ENCODE results near the gene CEL.
"Not testable (repeated sequence)": the region's sequence is repeated elsewhere in the genome, so short reads cannot be mapped to it uniquely, and the experiment has no call there.

CEL gene

DNA sequence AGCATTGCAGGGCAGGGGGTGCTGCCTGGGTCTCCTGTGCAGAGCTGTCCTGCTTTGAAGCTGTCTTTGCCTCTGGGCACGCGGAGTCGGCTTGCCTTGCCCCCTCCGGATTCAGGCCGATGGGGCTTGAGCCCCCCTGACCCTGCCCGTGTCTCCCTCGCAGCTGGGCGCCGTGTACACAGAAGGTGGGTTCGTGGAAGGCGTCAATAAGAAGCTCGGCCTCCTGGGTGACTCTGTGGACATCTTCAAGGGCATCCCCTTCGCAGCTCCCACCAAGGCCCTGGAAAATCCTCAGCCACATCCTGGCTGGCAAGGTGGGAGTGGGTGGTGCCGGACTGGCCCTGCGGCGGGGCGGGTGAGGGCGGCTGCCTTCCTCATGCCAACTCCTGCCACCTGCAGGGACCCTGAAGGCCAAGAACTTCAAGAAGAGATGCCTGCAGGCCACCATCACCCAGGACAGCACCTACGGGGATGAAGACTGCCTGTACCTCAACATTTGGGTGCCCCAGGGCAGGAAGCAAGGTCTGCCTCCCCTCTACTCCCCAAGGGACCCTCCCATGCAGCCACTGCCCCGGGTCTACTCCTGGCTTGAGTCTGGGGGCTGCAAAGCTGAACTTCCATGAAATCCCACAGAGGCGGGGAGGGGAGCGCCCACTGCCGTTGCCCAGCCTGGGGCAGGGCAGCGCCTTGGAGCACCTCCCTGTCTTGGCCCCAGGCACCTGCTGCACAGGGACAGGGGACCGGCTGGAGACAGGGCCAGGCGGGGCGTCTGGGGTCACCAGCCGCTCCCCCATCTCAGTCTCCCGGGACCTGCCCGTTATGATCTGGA lies 2.7 kb downstream of the CEL start:
- no peak for DNase-seq (ENCODE audit: low read depth)

DNA sequence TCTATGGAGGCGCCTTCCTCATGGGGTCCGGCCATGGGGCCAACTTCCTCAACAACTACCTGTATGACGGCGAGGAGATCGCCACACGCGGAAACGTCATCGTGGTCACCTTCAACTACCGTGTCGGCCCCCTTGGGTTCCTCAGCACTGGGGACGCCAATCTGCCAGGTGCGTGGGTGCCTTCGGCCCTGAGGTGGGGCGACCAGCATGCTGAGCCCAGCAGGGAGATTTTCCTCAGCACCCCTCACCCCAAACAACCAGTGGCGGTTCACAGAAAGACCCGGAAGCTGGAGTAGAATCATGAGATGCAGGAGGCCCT lies 3.2 kb downstream of the CEL start:
- no peak for DNase-seq (ENCODE audit: low read depth)

DNA sequence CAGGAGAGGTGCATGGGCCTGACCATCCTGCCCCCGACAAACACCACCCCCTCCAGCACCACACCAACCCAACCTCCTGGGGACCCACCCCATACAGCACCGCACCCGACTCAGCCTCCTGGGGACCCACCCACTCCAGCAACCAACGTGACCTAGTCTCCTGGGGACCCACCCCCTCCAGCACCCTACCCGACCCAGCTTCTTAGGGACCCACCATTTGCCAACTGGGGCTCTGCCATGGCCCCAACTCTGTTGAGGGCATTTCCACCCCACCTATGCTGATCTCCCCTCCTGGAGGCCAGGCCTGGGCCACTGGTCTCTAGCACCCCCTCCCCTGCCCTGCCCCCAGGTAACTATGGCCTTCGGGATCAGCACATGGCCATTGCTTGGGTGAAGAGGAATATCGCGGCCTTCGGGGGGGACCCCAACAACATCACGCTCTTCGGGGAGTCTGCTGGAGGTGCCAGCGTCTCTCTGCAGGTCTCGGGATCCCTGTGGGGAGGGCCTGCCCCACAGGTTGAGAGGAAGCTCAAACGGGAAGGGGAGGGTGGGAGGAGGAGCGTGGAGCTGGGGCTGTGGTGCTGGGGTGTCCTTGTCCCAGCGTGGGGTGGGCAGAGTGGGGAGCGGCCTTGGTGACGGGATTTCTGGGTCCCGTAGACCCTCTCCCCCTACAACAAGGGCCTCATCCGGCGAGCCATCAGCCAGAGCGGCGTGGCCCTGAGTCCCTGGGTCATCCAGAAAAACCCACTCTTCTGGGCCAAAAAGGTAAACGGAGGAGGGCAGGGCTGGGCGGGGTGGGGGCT lies 4.6 kb downstream of the CEL start:
- no peak for DNase-seq (ENCODE audit: low read depth)

DNA sequence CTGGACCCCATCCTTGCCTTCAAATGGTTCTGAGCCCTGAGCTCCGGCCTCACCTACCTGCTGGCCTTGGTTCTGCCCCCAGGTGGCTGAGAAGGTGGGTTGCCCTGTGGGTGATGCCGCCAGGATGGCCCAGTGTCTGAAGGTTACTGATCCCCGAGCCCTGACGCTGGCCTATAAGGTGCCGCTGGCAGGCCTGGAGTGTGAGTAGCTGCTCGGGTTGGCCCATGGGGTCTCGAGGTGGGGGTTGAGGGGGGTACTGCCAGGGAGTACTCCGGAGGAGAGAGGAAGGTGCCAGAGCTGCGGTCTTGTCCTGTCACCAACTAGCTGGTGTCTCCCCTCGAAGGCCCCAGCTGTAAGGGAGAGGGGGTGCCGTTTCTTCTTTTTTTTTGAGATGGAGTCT lies 5.2 kb downstream of the CEL start:
- no peak for DNase-seq (ENCODE audit: low read depth)

DNA sequence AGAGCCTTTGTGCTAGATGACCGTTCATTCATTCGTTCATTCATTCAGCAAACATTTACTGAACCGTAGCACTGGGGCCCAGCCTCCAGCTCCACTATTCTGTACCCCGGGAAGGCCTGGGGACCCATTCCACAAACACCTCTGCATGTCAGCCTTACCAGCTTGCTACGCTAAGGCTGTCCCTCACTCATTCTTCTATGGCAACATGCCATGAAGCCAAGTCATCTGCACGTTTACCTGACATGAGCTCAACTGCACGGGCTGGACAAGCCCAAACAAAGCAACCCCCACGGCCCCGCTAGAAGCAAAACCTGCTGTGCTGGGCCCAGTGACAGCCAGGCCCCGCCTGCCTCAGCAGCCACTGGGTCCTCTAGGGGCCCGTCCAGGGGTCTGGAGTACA lies 6.0 kb downstream of the CEL start:
- no peak for DNase-seq (ENCODE audit: low read depth)

DNA sequence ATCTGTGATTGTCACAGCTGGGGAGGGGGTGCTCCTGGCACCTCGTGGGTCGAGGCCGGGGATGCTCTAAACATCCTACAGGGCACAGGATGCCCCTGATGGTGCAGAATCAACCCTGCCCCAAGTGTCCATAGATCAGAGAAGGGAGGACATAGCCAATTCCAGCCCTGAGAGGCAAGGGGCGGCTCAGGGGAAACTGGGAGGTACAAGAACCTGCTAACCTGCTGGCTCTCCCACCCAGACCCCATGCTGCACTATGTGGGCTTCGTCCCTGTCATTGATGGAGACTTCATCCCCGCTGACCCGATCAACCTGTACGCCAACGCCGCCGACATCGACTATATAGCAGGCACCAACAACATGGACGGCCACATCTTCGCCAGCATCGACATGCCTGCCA lies 6.7 kb downstream of the CEL start:
- DNase-seq (ENCODE audit: low read depth): not testable (repeated sequence)

DNA sequence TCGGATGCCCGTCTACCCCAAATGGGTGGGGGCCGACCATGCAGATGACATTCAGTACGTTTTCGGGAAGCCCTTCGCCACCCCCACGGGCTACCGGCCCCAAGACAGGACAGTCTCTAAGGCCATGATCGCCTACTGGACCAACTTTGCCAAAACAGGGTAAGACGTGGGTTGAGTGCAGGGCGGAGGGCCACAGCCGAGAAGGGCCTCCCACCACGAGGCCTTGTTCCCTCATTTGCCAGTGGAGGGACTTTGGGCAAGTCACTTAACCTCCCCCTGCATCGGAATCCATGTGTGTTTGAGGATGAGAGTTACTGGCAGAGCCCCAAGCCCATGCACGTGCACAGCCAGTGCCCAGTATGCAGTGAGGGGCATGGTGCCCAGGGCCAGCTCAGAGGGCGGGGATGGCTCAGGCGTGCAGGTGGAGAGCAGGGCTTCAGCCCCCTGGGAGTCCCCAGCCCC lies 8.8 kb downstream of the CEL start:
- not testable (repeated sequence) for DNase-seq (ENCODE audit: low read depth)

DNA sequence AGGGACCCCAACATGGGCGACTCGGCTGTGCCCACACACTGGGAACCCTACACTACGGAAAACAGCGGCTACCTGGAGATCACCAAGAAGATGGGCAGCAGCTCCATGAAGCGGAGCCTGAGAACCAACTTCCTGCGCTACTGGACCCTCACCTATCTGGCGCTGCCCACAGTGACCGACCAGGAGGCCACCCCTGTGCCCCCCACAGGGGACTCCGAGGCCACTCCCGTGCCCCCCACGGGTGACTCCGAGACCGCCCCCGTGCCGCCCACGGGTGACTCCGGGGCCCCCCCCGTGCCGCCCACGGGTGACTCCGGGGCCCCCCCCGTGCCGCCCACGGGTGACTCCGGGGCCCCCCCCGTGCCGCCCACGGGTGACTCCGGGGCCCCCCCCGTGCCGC lies 9.2 kb downstream of the CEL start:
- not testable (repeated sequence) for DNase-seq (ENCODE audit: low read depth)

DNA sequence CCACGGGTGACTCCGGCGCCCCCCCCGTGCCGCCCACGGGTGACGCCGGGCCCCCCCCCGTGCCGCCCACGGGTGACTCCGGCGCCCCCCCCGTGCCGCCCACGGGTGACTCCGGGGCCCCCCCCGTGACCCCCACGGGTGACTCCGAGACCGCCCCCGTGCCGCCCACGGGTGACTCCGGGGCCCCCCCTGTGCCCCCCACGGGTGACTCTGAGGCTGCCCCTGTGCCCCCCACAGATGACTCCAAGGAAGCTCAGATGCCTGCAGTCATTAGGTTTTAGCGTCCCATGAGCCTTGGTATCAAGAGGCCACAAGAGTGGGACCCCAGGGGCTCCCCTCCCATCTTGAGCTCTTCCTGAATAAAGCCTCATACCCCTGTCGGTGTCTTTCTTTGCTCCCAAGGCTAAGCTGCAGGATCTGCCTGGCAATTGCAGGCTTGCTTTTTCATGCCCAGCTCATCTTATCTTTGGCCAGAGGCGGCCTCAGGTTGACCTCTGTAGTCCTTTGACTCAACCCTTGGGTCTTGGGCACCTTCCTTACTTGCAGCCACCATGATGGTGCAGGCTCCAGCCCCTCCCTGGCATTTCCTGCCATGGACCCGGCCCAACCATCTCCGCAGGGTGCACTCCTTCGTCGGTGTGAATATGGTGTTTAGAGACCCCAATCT lies 9.8 kb downstream of the CEL start:
- no peak for DNase-seq (ENCODE audit: low read depth)

DNA sequence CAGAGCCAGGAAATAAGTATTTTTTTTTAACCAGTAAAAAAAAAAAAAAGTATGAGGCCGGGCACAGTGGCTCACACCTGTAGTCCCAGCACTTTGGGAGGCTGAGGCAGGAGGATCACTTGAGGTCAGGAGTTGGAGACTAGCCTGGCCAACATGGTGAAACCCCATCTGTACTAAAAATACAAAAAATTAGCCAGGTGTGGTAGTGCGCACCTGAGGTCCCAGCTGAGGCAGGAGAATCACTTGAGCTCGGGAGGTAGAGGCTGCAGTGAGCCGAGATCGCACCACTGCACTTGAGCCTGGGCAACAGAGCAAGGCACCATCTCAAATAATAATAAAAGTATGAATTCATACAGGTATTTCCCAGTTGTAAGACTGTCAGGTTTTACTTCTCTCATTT lies 10.4 kb downstream of the CEL start:
- not testable (repeated sequence) for DNase-seq (ENCODE audit: low read depth)

DNA sequence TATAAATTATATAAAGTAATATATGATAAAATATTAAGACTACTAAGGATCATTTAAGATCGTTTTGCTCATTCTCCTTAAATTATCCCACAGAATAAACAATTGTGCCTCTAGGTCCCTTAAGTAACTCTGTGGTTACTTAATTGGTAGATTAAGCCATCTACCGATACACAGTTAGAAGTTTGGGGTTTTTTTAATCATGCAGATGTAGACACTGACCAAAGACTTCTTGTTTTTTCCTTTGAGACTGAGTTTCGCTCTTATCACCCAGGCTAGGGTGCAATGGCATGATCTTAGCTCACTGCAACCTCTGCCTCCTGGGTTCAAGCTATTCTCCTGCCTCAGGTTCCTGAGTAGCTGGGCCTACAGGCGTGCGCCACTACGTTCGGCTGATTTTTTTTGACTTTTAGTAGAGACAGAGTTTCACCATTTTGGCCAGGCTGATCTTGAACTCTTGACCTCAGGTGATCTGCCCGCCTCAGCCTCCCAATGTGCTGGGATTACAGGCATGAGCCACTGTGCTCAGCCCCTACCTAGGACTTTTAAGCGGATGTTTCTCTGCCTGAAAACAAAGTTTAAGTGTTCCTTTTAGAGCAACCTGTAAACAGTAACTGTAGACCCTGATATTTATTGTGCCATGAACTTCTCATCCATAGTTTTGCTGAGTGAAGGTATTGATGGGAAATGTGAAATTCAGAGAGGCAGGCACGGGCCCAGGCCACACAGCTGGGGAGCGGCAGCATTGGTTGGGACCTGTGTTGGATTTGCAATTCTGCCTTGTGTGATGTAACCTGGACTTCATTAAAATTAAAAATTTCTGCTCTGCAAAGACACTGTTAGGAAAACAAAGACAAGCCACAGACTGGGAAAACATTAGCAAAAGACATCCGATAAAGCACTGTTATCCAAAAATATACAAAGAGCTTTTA lies 11.6 kb downstream of the CEL start:
- no peak for DNase-seq (ENCODE audit: low read depth)

DNA sequence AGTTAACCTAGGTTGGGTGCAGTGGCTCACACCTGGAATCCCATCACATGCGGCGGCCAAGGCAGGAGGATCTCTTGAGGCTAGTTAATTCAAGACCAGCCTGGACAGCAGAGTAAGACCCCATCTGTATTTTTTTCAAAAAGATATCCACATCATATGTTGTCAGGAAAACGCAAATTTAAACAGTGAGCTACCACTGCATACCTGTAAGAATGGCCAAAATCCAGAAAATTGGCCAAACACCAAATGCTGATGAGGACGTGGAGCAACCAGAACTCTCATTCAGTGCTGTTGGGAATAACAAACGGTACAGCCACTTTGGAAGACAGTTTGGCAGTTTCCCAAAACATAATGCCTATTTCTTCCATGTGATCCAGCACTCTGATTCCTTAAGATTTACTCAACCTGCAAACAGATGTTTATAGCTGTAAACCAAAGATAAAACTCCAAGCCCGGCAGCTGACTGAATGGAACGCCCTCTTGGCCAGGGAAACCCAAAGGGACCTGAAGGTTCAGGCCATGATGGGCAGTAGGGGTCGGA lies 12.4 kb downstream of the CEL start:
- DNase-seq (ENCODE audit: low read depth): no peak

DNA sequence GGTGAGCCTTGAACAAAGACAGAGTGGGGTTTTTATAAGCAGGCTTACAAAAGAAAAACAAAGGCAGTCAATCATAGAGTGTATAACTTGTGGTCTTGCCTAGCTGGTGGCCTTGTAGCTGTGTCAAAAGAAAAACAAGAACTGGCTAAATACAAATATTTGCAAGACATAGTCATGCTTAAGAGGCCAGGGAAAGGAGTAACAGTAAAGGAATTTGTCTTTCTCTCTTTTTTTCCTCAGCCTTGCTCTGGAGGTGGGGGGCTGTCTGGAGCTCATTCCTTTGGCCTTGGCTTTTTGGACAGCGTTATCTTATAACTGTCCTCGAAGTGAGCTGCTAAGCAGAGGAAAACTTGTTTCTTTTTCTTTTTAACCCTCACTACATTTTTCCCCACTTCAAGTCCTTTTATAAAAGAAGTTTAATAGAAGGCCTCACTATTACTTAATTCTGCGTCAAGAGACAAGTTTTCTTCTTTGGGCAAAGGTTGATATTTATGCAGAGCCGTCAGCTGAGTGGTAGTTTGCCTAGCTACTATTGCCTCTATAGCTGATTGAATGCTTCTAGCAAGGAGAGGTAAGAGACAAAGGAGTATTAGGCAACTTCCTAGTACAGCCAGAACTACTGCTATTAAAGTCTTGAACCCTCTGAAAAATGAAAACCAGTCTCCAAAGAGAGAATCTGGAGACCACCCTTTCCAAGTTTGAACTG lies 14.3 kb downstream of the CEL start:
- DNase-seq (ENCODE audit: low read depth): no peak

DNA sequence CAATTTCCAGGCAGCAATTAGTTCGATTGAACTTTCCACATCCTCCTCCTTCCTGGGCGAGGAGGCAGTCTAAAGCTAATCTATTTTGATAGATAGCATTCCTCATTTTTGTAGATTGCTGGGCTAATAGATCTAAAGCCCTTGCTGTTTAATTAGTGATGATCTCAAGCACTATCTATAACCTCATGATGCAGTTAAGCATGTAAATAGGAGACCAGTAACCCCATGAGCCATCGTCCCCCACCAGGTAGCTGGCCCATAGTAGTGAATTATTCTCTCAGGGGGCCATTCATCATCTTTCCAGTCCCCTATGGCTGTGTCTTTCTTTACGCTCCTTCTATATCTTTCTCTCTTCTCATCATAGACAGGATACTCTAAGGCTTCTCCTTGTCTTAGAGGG lies 14.9 kb downstream of the CEL start:
- DNase-seq (ENCODE audit: low read depth): no peak

DNA sequence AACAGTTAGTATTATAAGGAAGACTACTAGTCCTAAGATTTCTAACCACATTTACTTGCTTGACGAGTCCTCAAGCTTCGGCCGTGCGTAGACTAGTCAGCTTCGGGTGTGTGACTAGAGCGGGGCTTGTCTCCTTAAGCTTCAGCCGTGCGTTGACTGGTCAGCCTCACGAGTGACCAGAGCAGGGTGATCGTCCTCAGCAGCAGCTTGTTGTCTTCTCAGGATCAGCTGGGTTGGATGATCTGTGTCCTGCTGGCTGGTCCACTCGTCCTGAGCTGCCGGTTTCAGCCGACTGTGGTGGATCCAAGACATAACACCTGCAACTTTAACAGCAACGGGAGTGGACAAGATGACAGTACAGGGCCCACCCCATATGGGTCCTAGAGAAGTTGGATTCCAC lies 16.7 kb downstream of the CEL start:
- DNase-seq (ENCODE audit: low read depth): no peak

DNA sequence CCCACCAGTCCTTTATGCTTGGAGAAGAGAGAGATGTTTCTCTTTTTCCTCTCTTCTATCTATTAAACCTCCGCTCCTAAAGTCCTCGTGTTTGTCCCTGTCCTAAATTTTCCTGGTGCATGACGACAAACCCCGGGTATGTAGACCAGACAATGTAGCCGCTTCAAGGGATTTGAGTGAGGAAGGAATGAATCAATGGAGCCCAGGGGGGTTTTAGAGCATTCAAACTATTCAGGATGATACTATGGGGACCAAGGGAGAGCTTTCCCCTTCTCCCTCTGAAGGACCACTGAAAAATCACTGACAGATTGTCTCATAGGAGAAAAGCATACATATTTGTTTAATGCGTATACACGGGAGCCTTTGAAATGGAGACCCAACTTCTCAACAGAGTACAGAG lies 18.4 kb downstream of the CEL start:
- no peak for DNase-seq (ENCODE audit: low read depth)

DNA sequence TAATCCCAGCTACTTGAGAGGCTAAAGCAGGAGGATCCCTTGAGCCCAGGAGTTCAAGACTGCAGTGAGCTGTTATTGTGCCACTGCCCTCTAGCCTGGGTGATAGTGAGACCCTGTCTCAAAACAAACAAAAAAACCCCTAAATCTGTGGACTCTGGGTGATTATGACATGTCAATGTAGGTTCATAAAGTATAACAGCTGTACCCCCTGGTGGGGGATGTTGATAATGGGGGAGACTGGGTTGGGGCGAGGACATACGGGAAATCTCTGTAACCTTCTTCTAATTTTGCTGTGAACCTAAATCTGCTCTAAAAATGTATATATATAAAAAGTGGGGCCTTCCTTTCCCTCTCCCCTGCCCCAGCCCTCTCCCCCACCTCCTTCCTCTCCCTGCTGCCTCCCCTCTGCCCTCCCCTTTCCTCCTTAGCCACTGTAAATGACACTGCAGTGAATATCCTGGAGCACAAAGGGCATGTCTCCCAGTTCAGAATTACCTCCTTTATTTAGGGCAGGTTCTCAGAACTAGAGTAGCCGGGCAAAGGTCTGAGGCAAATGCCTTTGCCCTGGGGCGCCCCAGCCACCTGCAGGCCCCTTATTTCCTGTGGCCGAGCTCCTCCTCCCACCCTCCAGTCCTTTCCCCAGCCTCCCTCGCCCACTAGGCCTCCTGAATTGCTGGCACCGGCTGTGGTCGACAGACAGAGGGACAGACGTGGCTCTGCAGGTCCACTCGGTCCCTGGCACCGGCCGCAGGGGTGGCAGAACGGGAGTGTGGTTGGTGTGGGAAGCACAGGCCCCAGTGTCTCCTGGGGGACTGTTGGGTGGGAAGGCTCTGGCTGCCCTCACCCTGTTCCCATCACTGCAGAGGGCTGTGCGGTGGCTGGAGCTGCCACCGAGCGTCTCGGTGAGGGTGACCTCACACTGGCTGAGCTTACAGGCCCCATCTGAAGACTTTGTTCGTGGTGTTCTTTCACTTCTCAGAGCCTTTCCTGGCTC lies 19.3 kb downstream of the CEL start:
- not testable (repeated sequence) for DNase-seq (ENCODE audit: low read depth)

DNA sequence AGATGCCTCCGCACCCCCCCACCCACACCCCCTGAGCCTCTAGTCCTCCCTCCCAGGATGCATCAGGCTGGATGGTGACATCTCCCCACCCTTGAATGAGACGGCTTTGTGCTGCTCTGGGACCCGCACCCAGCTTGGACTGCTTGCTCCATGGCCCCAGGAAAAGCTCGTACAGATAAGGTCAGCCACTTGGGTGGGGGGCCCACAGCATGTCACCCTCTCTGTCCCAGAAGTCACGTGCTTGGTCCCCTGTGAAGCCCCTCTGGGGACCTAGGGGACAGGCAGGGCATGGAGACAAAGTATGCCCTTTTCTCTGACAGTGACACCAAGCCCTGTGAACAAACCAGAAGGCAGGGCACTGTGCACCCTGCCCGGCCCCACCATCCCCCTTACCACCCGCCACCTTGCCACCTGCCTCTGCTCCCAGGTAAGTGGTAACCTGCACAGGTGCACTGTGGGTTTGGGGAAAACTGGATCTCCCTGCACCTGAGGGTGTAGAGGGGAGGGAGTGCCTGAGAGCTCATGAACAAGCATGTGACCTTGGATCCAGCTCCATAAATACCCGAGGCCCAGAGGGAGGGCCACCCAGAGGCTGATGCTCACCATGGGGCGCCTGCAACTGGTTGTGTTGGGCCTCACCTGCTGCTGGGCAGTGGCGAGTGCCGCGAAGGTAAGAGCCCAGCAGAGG lies 20.3 kb downstream of the CEL start:
- DNase-seq (ENCODE audit: low read depth): not testable (repeated sequence)

DNA sequence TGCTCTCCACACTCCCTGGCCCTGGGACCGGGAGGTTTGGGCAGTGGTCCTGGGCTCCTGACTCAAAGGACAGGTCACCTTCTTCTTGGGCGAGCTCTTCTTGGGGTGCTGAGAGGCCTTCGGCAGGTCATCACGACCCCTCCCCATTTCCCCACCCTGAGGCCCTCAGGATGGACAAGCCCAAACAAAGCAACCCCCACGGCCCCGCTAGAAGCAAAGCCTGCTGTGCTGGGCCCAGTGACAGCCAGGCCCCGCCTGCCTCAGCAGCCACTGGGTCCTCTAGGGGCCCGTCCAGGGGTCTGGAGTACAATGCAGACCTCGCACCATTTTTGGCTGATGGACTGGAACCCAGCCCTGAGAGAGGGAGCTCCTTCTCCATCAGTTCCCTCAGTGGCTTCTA lies 21.9 kb downstream of the CEL start:
- DNase-seq (ENCODE audit: low read depth): not testable (repeated sequence)
